ENCODE data around the gene SRL. TPM values are rescaled to one million over a fixed set of nuclear protein-coding genes. Genes with fewer than 3 reads are reported as not detected.
A peak's percentile ranks its signal among the peaks of the same experiment; 100 is the strongest.

SRL gene
- total and polyA plus RNA-seq, 2 experiments from 2014 or later = not detected

- Histone ChIP-seq H3K9ac (peak overlapping the region; percentile 87), H3K36me3 (ENCODE audit: low read depth) (no peaks in the 10 kb centered on the region), H3K79me2 (ENCODE audit: insufficient read depth) (peaks cover 25% of the 10 kb centered on the region), H3K27me3 (replicated peaks; ENCODE audit: insufficient read depth) (no peaks in the 10 kb centered on the region), H4K20me1 (ENCODE audit: insufficient read depth) (no peaks in the 10 kb centered on the region), H3F3A (ENCODE audit: insufficient read depth) (no peaks in the 10 kb centered on the region), H2AFZ (peak overlapping the region; percentile 72), H3K9me3 (ENCODE audit: low read depth) (no peaks in the 10 kb centered on the region), H3K9me2 (ENCODE audit: insufficient read depth) (no peaks in the 10 kb centered on the region), H3K27ac (peak overlapping the region; percentile 54), H3K4me2 (ENCODE audit: unreplicated experiment) (peak overlapping the region; percentile 83), H3K4me3 (peak overlapping the region; percentile 80), H3K4me1 (ENCODE audit: insufficient read depth) (peaks cover 4% of the 10 kb centered on the region; the same call in 1 of the 2 replicates)
- peak; percentile 49 for DNase-seq
- WGBS, 2 experiments (ENCODE audit: low coverage in 1 of 2, low lambda C conversion rate in 2 of 2, missing lambda C conversion rate in 2 of 2) = 9 to 11% methylated on average over 24 to 25 of the region's 25 CpGs
- in situ Hi-C loops (cut with MboI) = no loop called here
- TF ChIP-seq EZH2phosphoT487 (IDR thresholded peaks at IDR 0.05; ENCODE audit: insufficient read depth, low read depth) (no peak), EZH2 (IDR thresholded peaks at IDR 0.05; ENCODE audit: insufficient read depth, poor library complexity, severe bottlenecking) (no peak)
Measured at GRCh38 chr16:4273858-4274311, 32.0 kb upstream of the SRL start.

- Histone ChIP-seq H4K20me1 (ENCODE audit: insufficient read depth) (no peaks in the 10 kb centered on the region), H3K9ac (peak overlapping the region; percentile 87), H3K9me3 (ENCODE audit: low read depth) (no peaks in the 10 kb centered on the region), H3K4me3 (peak overlapping the region; percentile 80), H3K4me2 (ENCODE audit: unreplicated experiment) (peak overlapping the region; percentile 91), H3K4me1 (ENCODE audit: insufficient read depth) (peaks cover 4% of the 10 kb centered on the region; the same call in 1 of the 2 replicates), H2AFZ (peak overlapping the region; percentile 74), H3K27me3 (replicated peaks; ENCODE audit: insufficient read depth) (no peaks in the 10 kb centered on the region), H3K27ac (peak overlapping the region; percentile 77), H3F3A (ENCODE audit: insufficient read depth) (no peaks in the 10 kb centered on the region), H3K36me3 (ENCODE audit: low read depth) (no peaks in the 10 kb centered on the region), H3K9me2 (ENCODE audit: insufficient read depth) (no peaks in the 10 kb centered on the region), H3K79me2 (ENCODE audit: insufficient read depth) (peaks cover 28% of the 10 kb centered on the region)
- DNase-seq = peak; percentile 76
- in situ Hi-C loops (cut with MboI) = no loop called here
- 1% methylated on average over 32 to 66 of the region's 79 CpGs for WGBS, 2 experiments (ENCODE audit: low coverage in 1 of 2, low lambda C conversion rate in 2 of 2, missing lambda C conversion rate in 2 of 2)
- TF ChIP-seq EZH2phosphoT487 (IDR thresholded peaks at IDR 0.05; ENCODE audit: insufficient read depth, low read depth) = no peak
- no peak for TF ChIP-seq EZH2 (IDR thresholded peaks at IDR 0.05; ENCODE audit: insufficient read depth, poor library complexity, severe bottlenecking)
Measured at GRCh38 chr16:4272114-4272956, 30.5 kb upstream of the SRL start.

- Histone ChIP-seq H3K4me3 (peak overlapping the region; percentile 80), H3F3A (ENCODE audit: insufficient read depth) (no peaks in the 10 kb centered on the region), H3K4me1 (ENCODE audit: insufficient read depth) (peaks cover 4% of the 10 kb centered on the region; the same call in 1 of the 2 replicates), H3K9ac (peak overlapping the region; percentile 87), H2AFZ (peak overlapping the region; percentile 74), H3K79me2 (ENCODE audit: insufficient read depth) (peaks cover 32% of the 10 kb centered on the region), H3K27me3 (replicated peaks; ENCODE audit: insufficient read depth) (no peaks in the 10 kb centered on the region), H3K9me3 (ENCODE audit: low read depth) (no peaks in the 10 kb centered on the region), H4K20me1 (ENCODE audit: insufficient read depth) (no peaks in the 10 kb centered on the region), H3K4me2 (ENCODE audit: unreplicated experiment) (peak overlapping the region; percentile 91), H3K9me2 (ENCODE audit: insufficient read depth) (no peaks in the 10 kb centered on the region), H3K27ac (peak overlapping the region; percentile 77), H3K36me3 (ENCODE audit: low read depth) (no peaks in the 10 kb centered on the region)
- WGBS, 2 experiments (ENCODE audit: low coverage in 1 of 2, low lambda C conversion rate in 2 of 2, missing lambda C conversion rate in 2 of 2) = 1% methylated on average over 44 to 45 of the region's 72 CpGs
- in situ Hi-C loops (cut with MboI) = no loop called here
- TF ChIP-seq EZH2 (IDR thresholded peaks at IDR 0.05; ENCODE audit: insufficient read depth, poor library complexity, severe bottlenecking) (no peak), EZH2phosphoT487 (IDR thresholded peaks at IDR 0.05; ENCODE audit: insufficient read depth, low read depth) (no peak)
- DNase-seq = peak; percentile 97
Measured at GRCh38 chr16:4271176-4272113, 29.6 kb upstream of the SRL start.

- H3F3A ChIP-seq (ENCODE audit: insufficient read depth) = no peaks in the 10 kb centered on the region
- H3K9me3 ChIP-seq (ENCODE audit: low read depth) = no peaks in the 10 kb centered on the region
- no peaks in the 10 kb centered on the region for H3K27me3 ChIP-seq (replicated peaks; ENCODE audit: insufficient read depth)
- no peaks in the 10 kb centered on the region for H3K36me3 ChIP-seq (ENCODE audit: low read depth)
- TF ChIP-seq EZH2 (IDR thresholded peaks at IDR 0.05; ENCODE audit: insufficient read depth, poor library complexity, severe bottlenecking) (no peak), EZH2phosphoT487 (IDR thresholded peaks at IDR 0.05; ENCODE audit: insufficient read depth, low read depth) (no peak)
- in situ Hi-C loops (cut with MboI) = no loop called here
- H3K4me3 ChIP-seq = peak overlapping the region; percentile 80
- peak overlapping the region; percentile 87 for H3K9ac ChIP-seq
- H3K4me2 ChIP-seq (ENCODE audit: unreplicated experiment) = peak overlapping the region; percentile 91
- no peaks in the 10 kb centered on the region for H4K20me1 ChIP-seq (ENCODE audit: insufficient read depth)
- H2AFZ ChIP-seq = peak overlapping the region; percentile 74
- DNase-seq = no peak
- H3K4me1 ChIP-seq (ENCODE audit: insufficient read depth) = peaks cover 4% of the 10 kb centered on the region; the same call in 1 of the 2 replicates
- no peaks in the 10 kb centered on the region for H3K9me2 ChIP-seq (ENCODE audit: insufficient read depth)
- 93 to 96% methylated on average over 7 of the region's 7 CpGs for WGBS, 2 experiments (ENCODE audit: low coverage in 1 of 2, low lambda C conversion rate in 2 of 2, missing lambda C conversion rate in 2 of 2)
- no peak overlapping the region for H3K27ac ChIP-seq
- peaks cover 36% of the 10 kb centered on the region for H3K79me2 ChIP-seq (ENCODE audit: insufficient read depth)
Measured at GRCh38 chr16:4270595-4270994, 28.7 kb upstream of the SRL start.

Measured in GM23248 (cell line).